DND-41 (cell line): Measurements from ENCODE around the gene SEC61B.

Source experiments
- ATAC-seq: fragments of 200-7000 bp; cut with Tn5 transposase; 3 replicates; pipeline ENCODE4 v1.9.1; 2021; ENCODE audit warnings: low read depth; ENCODE audit not compliant: insufficient read depth
- DNase-seq: peaks from one replicate; pipeline ENCODE4 v3.0.0-alpha.2; 2020
- H2AFZ ChIP-seq: 2 replicates; pipeline ENCODE4 v1.6.0; 2012; ENCODE audit warnings: low read depth, low read length
- H3K27ac ChIP-seq: 2 replicates; pipeline ENCODE4 v1.5.1; 2012; ENCODE audit warnings: low read length, inconsistent platforms
- H3K27me3 ChIP-seq: fragments of 200-600 bp; sonication (generic); 2 replicates; pipeline ENCODE4 v1.6.0; 2012; ENCODE audit warnings: low read length, mild to moderate bottlenecking, inconsistent platforms; ENCODE audit not compliant: insufficient read depth, poor library complexity
- H3K36me3 ChIP-seq: 2 replicates; pipeline ENCODE4 v1.5.1; 2012; ENCODE audit warnings: low read length, inconsistent platforms; ENCODE audit not compliant: insufficient read depth
- H3K4me1 ChIP-seq: 2 replicates; pipeline ENCODE4 v1.5.1; 2012; ENCODE audit warnings: mild to moderate bottlenecking, low read length; ENCODE audit not compliant: insufficient read depth
- H3K4me2 ChIP-seq: 2 replicates; pipeline ENCODE4 v1.6.0; 2012; ENCODE audit warnings: mild to moderate bottlenecking, moderate library complexity, low read length, inconsistent platforms; ENCODE audit not compliant: insufficient read depth
- H3K4me3 ChIP-seq, 2 experiments: fragments of 200-600 bp in 1 of 2; shearing (Covaris generic) in 1 of 2; 2 replicates each; pipeline ENCODE4 v1.5.1; 2012 to 2016; ENCODE audit warnings: inconsistent platforms in 2 of 2, low read length in 2 of 2, mild to moderate bottlenecking in 2 of 2, low read depth in 1 of 2, moderate library complexity in 1 of 2
- H3K79me2 ChIP-seq: 2 replicates; pipeline ENCODE4 v1.6.0; 2012; ENCODE audit warnings: low read length, inconsistent platforms; ENCODE audit not compliant: insufficient read depth
- H3K9ac ChIP-seq: 2 replicates; pipeline ENCODE4 v1.6.0; 2012; ENCODE audit warnings: low read depth, mild to moderate bottlenecking, inconsistent platforms, low read length, moderate library complexity
- H3K9me3 ChIP-seq: 2 replicates; pipeline ENCODE4 v1.5.1; 2012; ENCODE audit warnings: low read length, moderate library complexity, mild to moderate bottlenecking, inconsistent platforms; ENCODE audit not compliant: insufficient read depth, severe bottlenecking
- H4K20me1 ChIP-seq: 2 replicates; pipeline ENCODE4 v1.6.0; 2012; ENCODE audit warnings: low read length; ENCODE audit not compliant: insufficient read depth
- EZH2 ChIP-seq: IDR thresholded peaks from 3 replicates; pipeline ENCODE4 v1.6.1; 2012; ENCODE audit warnings: borderline replicate concordance, low read depth, mild to moderate bottlenecking, moderate library complexity, low read length, inconsistent platforms; ENCODE audit not compliant: severe bottlenecking
- TF ChIP-seq, protein P1 (sequence below): IDR thresholded peaks from 2 replicates; pipeline ENCODE4 v1.5.1; 2012; ENCODE audit warnings: borderline replicate concordance, low read length, moderate library complexity, mild to moderate bottlenecking; ENCODE audit not compliant: poor library complexity, severe bottlenecking; ENCODE audit errors: extremely low read depth

Gene SEC61B

DNA sequence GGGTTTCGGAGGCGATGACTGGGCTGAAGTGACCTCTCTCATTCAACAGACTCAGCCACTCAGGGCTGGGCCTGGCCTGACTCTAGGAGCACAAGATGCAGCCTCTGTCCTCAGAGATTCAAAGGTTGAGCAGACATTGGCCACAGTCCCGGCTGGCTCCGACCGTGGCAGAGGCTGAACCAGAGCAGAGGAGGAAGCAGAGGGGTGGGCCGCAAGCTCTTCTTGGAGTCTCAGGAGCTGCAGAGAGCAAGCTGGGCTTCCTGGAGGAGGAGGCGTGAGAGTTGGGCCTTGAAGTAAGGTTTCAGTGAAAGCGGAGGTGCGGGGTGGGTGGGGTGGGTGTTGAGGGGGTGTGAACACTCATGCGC, 38.0 kb upstream of the SEC61B start:
- TF ChIP-seq, protein P1, sequence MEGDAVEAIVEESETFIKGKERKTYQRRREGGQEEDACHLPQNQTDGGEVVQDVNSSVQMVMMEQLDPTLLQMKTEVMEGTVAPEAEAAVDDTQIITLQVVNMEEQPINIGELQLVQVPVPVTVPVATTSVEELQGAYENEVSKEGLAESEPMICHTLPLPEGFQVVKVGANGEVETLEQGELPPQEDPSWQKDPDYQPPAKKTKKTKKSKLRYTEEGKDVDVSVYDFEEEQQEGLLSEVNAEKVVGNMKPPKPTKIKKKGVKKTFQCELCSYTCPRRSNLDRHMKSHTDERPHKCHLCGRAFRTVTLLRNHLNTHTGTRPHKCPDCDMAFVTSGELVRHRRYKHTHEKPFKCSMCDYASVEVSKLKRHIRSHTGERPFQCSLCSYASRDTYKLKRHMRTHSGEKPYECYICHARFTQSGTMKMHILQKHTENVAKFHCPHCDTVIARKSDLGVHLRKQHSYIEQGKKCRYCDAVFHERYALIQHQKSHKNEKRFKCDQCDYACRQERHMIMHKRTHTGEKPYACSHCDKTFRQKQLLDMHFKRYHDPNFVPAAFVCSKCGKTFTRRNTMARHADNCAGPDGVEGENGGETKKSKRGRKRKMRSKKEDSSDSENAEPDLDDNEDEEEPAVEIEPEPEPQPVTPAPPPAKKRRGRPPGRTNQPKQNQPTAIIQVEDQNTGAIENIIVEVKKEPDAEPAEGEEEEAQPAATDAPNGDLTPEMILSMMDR: no peak
- TF ChIP-seq EZH2: no peak
- peaks cover 6% of the 10 kb centered on the region; the same call in 1 of the 2 replicates for H3K4me1 ChIP-seq
- H4K20me1 ChIP-seq: no peaks in the 10 kb centered on the region
- H3K79me2 ChIP-seq: no peaks in the 10 kb centered on the region
- no peak overlapping the region for H3K4me2 ChIP-seq
- ATAC-seq (no peak), DNase-seq (no peak)
- H3K36me3 ChIP-seq: no peaks in the 10 kb centered on the region
- H3K4me3 ChIP-seq: no peak overlapping the region
- H3K9ac ChIP-seq: no peak overlapping the region
- H2AFZ ChIP-seq: no peak overlapping the region
- no peaks in the 10 kb centered on the region for H3K9me3 ChIP-seq
- no peak overlapping the region for H3K27ac ChIP-seq
- H3K27me3 ChIP-seq: peaks cover 6% of the 10 kb centered on the region

DNA sequence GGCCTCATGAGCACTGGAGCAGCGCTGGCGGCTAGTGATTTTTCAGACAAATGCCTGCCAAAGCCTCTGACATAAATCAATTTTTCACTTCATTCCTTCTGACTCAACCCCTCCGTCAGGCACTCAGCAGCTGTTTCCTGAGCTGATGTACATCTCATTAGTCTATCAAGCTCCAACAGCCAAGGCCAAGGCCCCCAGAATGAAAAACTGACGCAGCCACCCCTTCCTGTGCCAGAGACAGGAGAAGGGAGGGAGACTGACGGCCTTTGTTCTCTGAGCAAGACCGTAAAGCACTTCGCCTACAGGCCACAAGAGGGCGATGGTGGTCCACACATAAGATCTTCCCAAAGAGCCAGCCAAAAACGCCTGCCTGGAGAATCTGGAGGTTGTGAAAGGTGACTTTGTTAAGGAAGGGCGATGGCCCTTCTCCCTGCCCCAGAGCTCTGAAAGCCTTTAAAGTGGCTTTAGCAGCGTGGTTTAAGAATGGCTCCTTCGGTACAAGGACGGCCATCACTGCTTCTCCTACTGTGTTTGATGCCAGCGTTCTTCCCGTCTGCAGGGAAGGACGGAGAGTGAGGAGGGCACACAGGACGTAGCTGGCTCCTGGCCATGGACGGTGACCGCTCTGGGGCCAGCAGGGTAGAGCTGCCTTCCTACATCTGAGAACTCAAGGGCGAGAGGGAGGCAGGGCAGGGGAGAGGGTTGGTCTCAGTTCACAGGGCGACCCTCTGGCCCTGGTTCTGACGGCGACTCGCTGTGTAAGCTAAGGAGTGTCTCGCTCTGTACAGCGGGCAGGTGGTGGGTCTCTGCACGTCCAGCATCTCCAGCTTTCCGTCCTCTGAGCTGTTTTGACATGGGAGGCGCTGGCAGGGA, 37.4 kb upstream of the SEC61B start:
- peak; percentile 77 for DNase-seq
- Histone ChIP-seq H3K4me1 (peaks cover 6% of the 10 kb centered on the region; the same call in 1 of the 2 replicates), H3K27me3 (peaks cover 4% of the 10 kb centered on the region), H3K9ac (no peak overlapping the region), H3K9me3 (no peaks in the 10 kb centered on the region), H2AFZ (peak overlapping the region; percentile 55), H3K4me3 (no peak overlapping the region), H3K36me3 (no peaks in the 10 kb centered on the region), H4K20me1 (no peaks in the 10 kb centered on the region), H3K27ac (no peak overlapping the region), H3K4me2 (no peak overlapping the region), H3K79me2 (no peaks in the 10 kb centered on the region)
- ATAC-seq: peak; percentile 95
- TF ChIP-seq, protein P1: peak; percentile 90
- TF ChIP-seq EZH2: no peak

DNA sequence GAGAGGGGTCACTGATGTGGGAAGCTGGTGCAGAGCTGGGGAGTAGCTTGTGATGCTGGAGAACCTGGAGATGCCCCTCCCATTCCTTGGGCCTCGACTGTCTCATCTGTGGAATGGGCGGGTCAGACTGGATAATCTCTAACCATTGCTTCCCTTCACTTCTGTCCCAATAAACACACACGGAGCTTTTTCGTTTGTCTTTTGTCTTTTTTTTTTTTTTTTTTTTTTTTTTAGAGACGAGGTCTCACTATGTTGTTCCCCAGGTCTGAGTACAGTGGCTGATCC, 36.8 kb upstream of the SEC61B start:
- no peak overlapping the region for H3K27ac ChIP-seq
- H3K4me3 ChIP-seq: no peak overlapping the region
- H3K27me3 ChIP-seq: peaks cover 6% of the 10 kb centered on the region
- H3K9me3 ChIP-seq: no peaks in the 10 kb centered on the region
- H3K9ac ChIP-seq: no peak overlapping the region
- no peak overlapping the region for H2AFZ ChIP-seq
- no peaks in the 10 kb centered on the region for H3K79me2 ChIP-seq
- TF ChIP-seq EZH2: no peak
- TF ChIP-seq, protein P1: no peak
- H3K36me3 ChIP-seq: no peaks in the 10 kb centered on the region
- no peaks in the 10 kb centered on the region for H4K20me1 ChIP-seq
- H3K4me2 ChIP-seq: no peak overlapping the region
- ATAC-seq: no peak
- DNase-seq: no peak
- peaks cover 6% of the 10 kb centered on the region; the same call in 1 of the 2 replicates for H3K4me1 ChIP-seq
